ENCODE data around the gene PTPRN2. TPM values are rescaled to one million over a fixed set of nuclear protein-coding genes. Genes with fewer than 3 reads are reported as not detected.

PTPRN2 gene
- polyA plus RNA-seq, 6 donors from 2014 or later: 1.4 to 4.6 (median 3.8) TPM

DNA sequence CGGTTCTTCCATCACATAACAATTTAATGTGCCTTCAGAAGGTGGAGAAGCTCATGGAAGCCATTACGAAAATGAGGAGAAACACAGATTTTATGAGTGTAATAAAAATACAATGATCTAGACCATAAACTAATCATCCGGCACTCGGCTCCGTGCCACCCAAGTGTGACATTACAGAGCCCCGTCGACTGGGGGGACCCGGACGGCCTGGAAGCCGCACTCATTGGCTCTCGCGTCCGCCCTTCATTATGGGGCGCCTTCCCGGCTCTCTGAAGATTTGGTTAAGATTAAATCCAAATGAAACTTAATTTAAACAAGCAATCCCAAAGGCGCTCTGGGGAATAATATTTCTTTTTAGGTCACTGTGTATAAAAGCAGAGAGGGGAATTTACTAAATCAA is 1008.2 kb downstream of the PTPRN2 start:
- ATAC-seq (ENCODE audit: low read depth in 2 of 2) (no peak), DNase-seq (no peak)
- Mint-ChIP-seq H3K9me3 (peaks cover 0 to 3% (median 0%) of the 10 kb centered on the region in 7 donors), H3K4me1 (peaks cover 3 to 11% (median 8%) of the 10 kb centered on the region in 3 donors), H3K27ac (no peak overlapping the region), H3K36me3 (no peaks in the 10 kb centered on the region), H3K4me3 (no peak overlapping the region), H3K27me3 (peaks cover 15 to 35% (median 30%) of the 10 kb centered on the region in 3 donors)

DNA sequence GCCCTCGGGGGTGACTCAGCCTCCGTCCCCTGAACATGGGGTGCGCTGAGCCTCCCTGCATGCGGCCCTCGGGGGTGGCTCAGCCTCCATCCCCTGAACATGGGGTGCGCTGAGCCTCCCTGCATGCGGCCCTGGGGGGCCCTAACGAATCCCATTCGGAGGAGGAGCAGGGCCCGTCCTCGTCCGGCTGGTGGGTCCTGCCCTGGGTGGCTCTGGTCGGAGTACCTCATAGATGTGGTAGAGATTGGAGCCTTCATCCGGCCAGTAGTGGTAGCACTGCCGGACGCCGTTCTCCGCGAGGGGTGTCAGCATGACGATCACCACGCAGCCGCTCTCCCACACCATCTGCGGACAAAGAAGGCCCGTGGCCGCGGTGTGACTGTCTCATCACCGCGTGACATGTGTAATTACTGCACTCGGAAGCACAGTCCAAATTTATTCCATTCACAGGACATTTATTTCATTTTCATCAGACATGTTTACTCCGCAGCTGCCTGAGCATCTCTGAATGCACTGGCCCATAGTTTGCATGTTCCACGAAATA is 1009.8 kb downstream of the PTPRN2 start:
- Mint-ChIP-seq H3K27ac (no peak overlapping the region), H3K4me1 (peaks cover under 1 to 11% (median 8%) of the 10 kb centered on the region in 3 donors), H3K36me3 (no peaks in the 10 kb centered on the region), H3K9me3 (peaks cover 0 to 3% (median 0%) of the 10 kb centered on the region in 7 donors), H3K4me3 (no peak overlapping the region), H3K27me3 (peaks cover 4 to 28% (median 25%) of the 10 kb centered on the region in 3 donors)
- ATAC-seq (ENCODE audit: low read depth in 2 of 2) (no peak), DNase-seq (no peak)

- no peak for DNase-seq
- H3K27me3 Mint-ChIP-seq: peaks cover 4 to 30% (median 18%) of the 10 kb centered on the region in 3 donors
- peak overlapping the region in 4 of 6 donors; percentile 65 to 92 (median 84) for H3K27ac Mint-ChIP-seq
- H3K9me3 Mint-ChIP-seq: peaks cover 0 to 3% (median 0%) of the 10 kb centered on the region in 7 donors
- peak overlapping the region in 7 of 8 donors; percentile 5 to 91 (median 73) for H3K4me3 Mint-ChIP-seq
- H3K4me1 Mint-ChIP-seq: peaks cover 0 to 8% (median 8%) of the 10 kb centered on the region in 3 donors
- no peak for ATAC-seq (ENCODE audit: low read depth in 2 of 2)
- no peaks in the 10 kb centered on the region for H3K36me3 Mint-ChIP-seq
Observed at GRCh38 chr7:157577061-157577460, 1010.6 kb downstream of the PTPRN2 start.

GRCh38 chr7:157576415-157576814 is 1011.2 kb downstream of the PTPRN2 start:
- peak; percentile 55 for DNase-seq
- Mint-ChIP-seq H3K36me3 (no peaks in the 10 kb centered on the region), H3K4me1 (peaks cover 0 to 8% (median 7%) of the 10 kb centered on the region in 3 donors), H3K27ac (peak overlapping the region; percentile 65 to 92 (median 89)), H3K4me3 (peak overlapping the region; percentile 16 to 91 (median 74)), H3K9me3 (peaks cover 0 to 3% (median 0%) of the 10 kb centered on the region in 7 donors), H3K27me3 (peaks cover 4 to 30% (median 18%) of the 10 kb centered on the region in 3 donors)
- ATAC-seq (ENCODE audit: low read depth in 2 of 2): peak; percentile 73 to 81

DNA sequence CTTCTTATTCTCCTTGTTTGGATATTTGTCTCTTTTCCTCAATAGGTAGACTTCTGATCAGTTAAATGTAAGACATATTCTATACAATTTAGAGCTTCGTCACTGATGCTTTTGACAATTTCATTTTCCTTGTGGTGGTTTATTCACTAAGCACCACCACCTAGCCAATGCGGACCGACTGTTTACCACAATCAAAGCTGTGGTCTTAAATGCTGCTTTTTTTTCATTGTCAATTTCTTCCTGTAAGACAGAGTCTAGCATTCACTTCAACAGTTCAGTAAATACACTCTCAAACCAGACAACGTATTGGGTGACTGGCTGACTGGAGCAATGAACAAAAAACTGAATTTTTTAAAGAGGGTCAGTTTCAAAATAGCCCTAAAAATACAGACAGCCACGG is 1011.8 kb downstream of the PTPRN2 start:
- no peak for ATAC-seq (ENCODE audit: low read depth in 2 of 2)
- peak overlapping the region in 3 of 6 donors; percentile 65 to 80 (median 72) for H3K27ac Mint-ChIP-seq

GRCh38 chr7:157574914-157575586 is 1012.6 kb downstream of the PTPRN2 start:
- H3K9me3 Mint-ChIP-seq: peaks cover 0 to 1% (median 0%) of the 10 kb centered on the region in 7 donors
- DNase-seq (no peak), ATAC-seq (ENCODE audit: low read depth in 2 of 2) (no peak)
- H3K4me3 Mint-ChIP-seq: peak overlapping the region in 2 of 8 donors; percentile 53
- no peak overlapping the region for H3K27ac Mint-ChIP-seq
- no peaks in the 10 kb centered on the region for H3K36me3 Mint-ChIP-seq
- H3K27me3 Mint-ChIP-seq: peaks cover 4 to 26% (median 15%) of the 10 kb centered on the region in 3 donors
- H3K4me1 Mint-ChIP-seq: peaks cover 0 to 8% (median 7%) of the 10 kb centered on the region in 3 donors

More for the DNA sequence above, 1011.8 kb downstream of the PTPRN2 start:
- DNase-seq: no peak
- peaks cover 0 to 1% (median 0%) of the 10 kb centered on the region in 7 donors for H3K9me3 Mint-ChIP-seq
- peaks cover 4 to 26% (median 15%) of the 10 kb centered on the region in 3 donors for H3K27me3 Mint-ChIP-seq
- no peaks in the 10 kb centered on the region for H3K36me3 Mint-ChIP-seq
- peaks cover 0 to 8% (median 7%) of the 10 kb centered on the region in 3 donors for H3K4me1 Mint-ChIP-seq
- peak overlapping the region in 4 of 8 donors; percentile 53 to 91 (median 72) for H3K4me3 Mint-ChIP-seq

- Mint-ChIP-seq H3K4me3 (no peak overlapping the region), H3K36me3 (no peaks in the 10 kb centered on the region), H3K27me3 (peaks cover 4 to 26% (median 15%) of the 10 kb centered on the region in 3 donors), H3K9me3 (no peaks in the 10 kb centered on the region), H3K4me1 (peaks cover 0 to 16% (median 9%) of the 10 kb centered on the region in 3 donors), H3K27ac (no peak overlapping the region)
- no peak for ATAC-seq (ENCODE audit: low read depth in 2 of 2)
- no peak for DNase-seq
Observed at GRCh38 chr7:157574120-157574825, 1013.4 kb downstream of the PTPRN2 start.

DNA sequence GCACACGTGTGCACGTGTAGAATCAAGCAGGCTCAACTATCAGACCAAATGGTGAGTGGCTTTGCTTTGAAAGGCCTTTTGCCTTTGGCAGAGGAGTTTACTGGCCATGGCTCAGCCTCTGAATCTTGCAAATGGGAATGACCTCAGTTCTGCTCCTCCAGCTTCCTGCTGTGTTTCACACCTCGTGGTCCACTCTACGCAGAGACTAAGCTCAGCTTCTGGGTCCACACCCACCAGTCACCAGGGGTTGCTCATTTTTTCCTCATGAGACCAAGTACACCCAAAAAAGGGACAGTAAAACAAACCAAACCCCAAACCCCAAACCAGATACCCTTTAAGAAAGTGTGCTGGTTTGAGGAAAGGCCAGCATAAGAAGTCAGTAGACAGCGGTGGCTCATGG is 1014.4 kb downstream of the PTPRN2 start:
- ATAC-seq (ENCODE audit: low read depth in 2 of 2) (no peak), DNase-seq (no peak)
- Mint-ChIP-seq H3K9me3 (no peaks in the 10 kb centered on the region), H3K4me3 (no peak overlapping the region), H3K27ac (peak overlapping the region in 1 of 6 donors; percentile 84), H3K27me3 (peaks cover 4 to 26% (median 15%) of the 10 kb centered on the region in 3 donors), H3K36me3 (no peaks in the 10 kb centered on the region), H3K4me1 (peaks cover 6 to 26% (median 19%) of the 10 kb centered on the region in 3 donors)

GRCh38 chr7:157572622-157573021 is 1015.0 kb downstream of the PTPRN2 start:
- no peak for DNase-seq
- Mint-ChIP-seq H3K36me3 (no peaks in the 10 kb centered on the region), H3K27me3 (peaks cover 4 to 26% (median 15%) of the 10 kb centered on the region in 3 donors), H3K27ac (no peak overlapping the region), H3K4me3 (no peak overlapping the region), H3K4me1 (peaks cover 10 to 32% (median 24%) of the 10 kb centered on the region in 3 donors), H3K9me3 (no peaks in the 10 kb centered on the region)
- ATAC-seq (ENCODE audit: low read depth in 2 of 2): no peak

- peaks cover 0 to 20% (median 15%) of the 10 kb centered on the region in 3 donors for H3K27me3 Mint-ChIP-seq
- peak overlapping the region in 3 of 8 donors; percentile 95 to 99 (median 96) for H3K4me3 Mint-ChIP-seq
- peaks cover 10 to 39% (median 17%) of the 10 kb centered on the region in 3 donors for H3K4me1 Mint-ChIP-seq
- DNase-seq (no peak), ATAC-seq (ENCODE audit: low read depth in 2 of 2) (no peak)
- H3K27ac Mint-ChIP-seq: peak overlapping the region in 2 of 6 donors; percentile 11 to 64
- no peaks in the 10 kb centered on the region for H3K9me3 Mint-ChIP-seq
- H3K36me3 Mint-ChIP-seq: no peaks in the 10 kb centered on the region
Observed at GRCh38 chr7:157570531-157571200, 1017.0 kb downstream of the PTPRN2 start.

DNA sequence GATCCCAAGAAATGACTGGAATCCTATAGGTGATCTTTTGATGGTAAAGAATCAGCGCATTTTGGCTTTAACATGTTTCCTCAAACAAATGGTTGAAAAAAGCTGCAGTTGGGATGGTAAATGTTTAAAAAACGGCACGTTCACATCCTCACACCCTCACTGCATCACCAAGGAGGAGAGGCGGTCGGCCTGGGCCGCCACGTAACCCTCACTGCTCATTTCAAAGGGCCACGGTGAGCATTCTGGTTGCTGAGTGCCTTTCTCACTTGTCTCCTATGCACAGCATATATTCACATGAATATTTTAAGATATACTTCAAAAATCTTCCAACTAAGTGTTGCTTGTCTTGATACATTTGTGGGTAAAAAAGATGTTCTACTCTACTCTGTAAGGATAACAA is 1017.7 kb downstream of the PTPRN2 start:
- Mint-ChIP-seq H3K9me3 (no peaks in the 10 kb centered on the region), H3K4me3 (peak overlapping the region in 6 of 8 donors; percentile 92 to 99 (median 96)), H3K4me1 (peaks cover 10 to 39% (median 17%) of the 10 kb centered on the region in 3 donors), H3K36me3 (no peaks in the 10 kb centered on the region), H3K27ac (peak overlapping the region in 2 of 6 donors; percentile 23 to 51), H3K27me3 (peaks cover 0 to 20% (median 15%) of the 10 kb centered on the region in 3 donors)
- ATAC-seq (ENCODE audit: low read depth in 2 of 2): no peak
- no peak for DNase-seq

DNA sequence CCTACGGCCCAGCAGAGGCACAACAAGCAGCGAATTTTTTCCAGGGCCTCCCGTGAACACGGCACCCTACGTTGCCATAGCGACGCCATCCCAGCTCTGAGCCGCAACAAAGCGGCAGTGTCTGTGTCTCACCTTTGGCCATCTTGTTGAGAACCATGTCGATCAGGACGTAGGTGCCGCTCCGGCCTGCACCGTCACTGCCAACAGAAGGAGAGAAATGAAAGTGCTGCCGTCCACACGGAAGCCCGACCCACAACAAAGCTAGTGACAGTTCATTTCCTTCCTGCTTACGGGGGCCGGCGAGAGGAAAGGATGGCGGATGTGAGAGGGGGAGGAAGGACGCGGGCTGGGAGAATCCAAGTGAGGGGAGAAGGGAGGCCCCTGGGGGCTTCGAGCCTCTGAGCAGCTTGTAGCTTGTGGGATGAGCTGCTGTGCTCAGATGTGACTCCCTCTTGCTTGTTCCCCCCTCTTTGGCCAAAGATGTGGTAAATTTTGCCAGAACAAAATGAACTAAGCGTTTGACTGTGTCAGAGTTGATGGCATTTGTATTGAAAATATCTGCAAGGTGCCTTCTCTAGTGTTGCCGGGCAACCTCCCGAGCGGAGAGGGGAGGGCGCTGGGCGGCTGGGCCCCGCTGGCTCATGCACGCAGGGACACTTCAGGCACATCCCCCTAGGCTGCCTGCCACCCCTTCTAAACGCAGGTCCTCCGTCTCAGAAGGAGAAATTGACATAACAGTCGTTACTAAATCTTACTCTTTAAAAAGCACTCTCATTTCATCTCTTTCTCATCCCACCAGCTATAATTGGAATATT is 1018.6 kb downstream of the PTPRN2 start:
- peak; percentile 75 to 79 for ATAC-seq (ENCODE audit: low read depth in 2 of 2)
- peaks cover 14 to 43% (median 17%) of the 10 kb centered on the region in 3 donors for H3K4me1 Mint-ChIP-seq
- peaks cover 0 to 20% (median 14%) of the 10 kb centered on the region in 3 donors for H3K27me3 Mint-ChIP-seq
- DNase-seq: peak; percentile 32
- no peaks in the 10 kb centered on the region for H3K9me3 Mint-ChIP-seq
- no peaks in the 10 kb centered on the region for H3K36me3 Mint-ChIP-seq
- H3K4me3 Mint-ChIP-seq: peak overlapping the region; percentile 92 to 99 (median 95)
- peak overlapping the region; percentile 90 to 98 (median 96) for H3K27ac Mint-ChIP-seq
